Endothelial cell (in vitro differentiated cells): ENCODE measurements around the gene UBE3B. TPM values are rescaled to one million over a fixed set of nuclear protein-coding genes. Genes with fewer than 3 reads are reported as not detected.

Experiments
- DNase-seq: peaks from one replicate; pipeline ENCODE4 v3.0.0; 2021; ENCODE audit warnings: low spot score
- H3K27ac Mint-ChIP-seq: one replicate; pipeline ENCODE4 v1.8.0; 2021; ENCODE audit warnings: mixed read lengths, inconsistent platforms; ENCODE audit not compliant: unreplicated experiment
- H3K27me3 Mint-ChIP-seq: one replicate; pipeline ENCODE4 v1.8.0; 2021; ENCODE audit warnings: mild to moderate bottlenecking, moderate library complexity, mixed read lengths, inconsistent platforms; ENCODE audit not compliant: unreplicated experiment
- H3K36me3 Mint-ChIP-seq: one replicate; pipeline ENCODE4 v1.8.0; 2021; ENCODE audit warnings: mild to moderate bottlenecking, low read depth, mixed read lengths, inconsistent platforms; ENCODE audit not compliant: unreplicated experiment
- H3K4me1 Mint-ChIP-seq: one replicate; pipeline ENCODE4 v1.8.0; 2021; ENCODE audit warnings: mild to moderate bottlenecking, mixed read lengths, inconsistent platforms; ENCODE audit not compliant: unreplicated experiment
- H3K4me3 Mint-ChIP-seq: one replicate; pipeline ENCODE4 v1.8.0; 2021; ENCODE audit warnings: mild to moderate bottlenecking, mixed read lengths, inconsistent platforms; ENCODE audit not compliant: unreplicated experiment
- H3K9me3 Mint-ChIP-seq: one replicate; pipeline ENCODE4 v1.8.0; 2021; ENCODE audit warnings: mixed read lengths, inconsistent platforms; ENCODE audit not compliant: unreplicated experiment
- CTCF ChIP-seq: fragments of 200-600 bp; sonication (generic); IDR thresholded peaks from one replicate; pipeline ENCODE4 v1.5.0; 2021; ENCODE audit warnings: antibody characterized with exemption; ENCODE audit not compliant: unreplicated experiment
- total RNA-seq: library from RNA; stranded (reverse); fragmentation: NEBNext Ultra II Directional; extraction: Animal tissue kit (Norgen Biotek cat#: 25700); gene quantifications from one replicate; pipeline ENCODE4 v1.2.1, GENCODE V29; 2021; ENCODE audit not compliant: unreplicated experiment

UBE3B gene
- total RNA-seq, 1 donor from 2014 or later, result 44.3 TPM

DNA sequence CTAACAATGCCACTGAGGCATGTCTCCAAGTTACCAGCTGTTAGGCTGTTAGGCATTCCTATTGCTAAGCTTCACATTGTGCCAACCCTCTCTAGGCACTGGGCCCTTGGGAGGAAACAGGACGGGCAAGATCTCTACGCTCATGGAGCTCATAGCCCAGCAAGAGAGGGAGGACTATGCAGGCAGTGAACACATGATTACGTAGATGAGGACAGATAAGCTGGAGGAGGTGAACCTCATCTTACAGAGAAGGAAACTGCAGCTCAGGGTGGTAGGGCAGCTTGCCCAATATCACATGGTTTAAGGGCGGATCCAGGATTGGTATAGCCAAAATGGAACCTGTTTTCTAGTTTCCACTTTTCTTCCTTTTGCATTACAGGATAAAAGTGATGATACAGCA is 7.8 kb downstream of the UBE3B start:
- Mint-ChIP-seq H3K27ac (no peak overlapping the region), H3K27me3 (peaks cover 2% of the 10 kb centered on the region), H3K9me3 (no peaks in the 10 kb centered on the region), H3K4me1 (no peaks in the 10 kb centered on the region), H3K36me3 (peaks cover 35% of the 10 kb centered on the region), H3K4me3 (no peak overlapping the region)
- TF ChIP-seq CTCF, result no peak
- DNase-seq, result no peak

- no peak overlapping the region for H3K27ac Mint-ChIP-seq
- no peak overlapping the region for H3K4me3 Mint-ChIP-seq
- H3K36me3 Mint-ChIP-seq, result peaks cover 38% of the 10 kb centered on the region
- H3K9me3 Mint-ChIP-seq, result no peaks in the 10 kb centered on the region
- DNase-seq, result no peak
- no peak for TF ChIP-seq CTCF
- H3K27me3 Mint-ChIP-seq, result peaks cover 2% of the 10 kb centered on the region
- H3K4me1 Mint-ChIP-seq, result no peaks in the 10 kb centered on the region
Measured at GRCh38 chr12:109487181-109488050, 10.0 kb downstream of the UBE3B start.

GRCh38 chr12:109488051-109488665 is 10.7 kb downstream of the UBE3B start:
- H3K4me1 Mint-ChIP-seq, result no peaks in the 10 kb centered on the region
- no peak overlapping the region for H3K27ac Mint-ChIP-seq
- peaks cover 39% of the 10 kb centered on the region for H3K36me3 Mint-ChIP-seq
- no peak for DNase-seq
- H3K27me3 Mint-ChIP-seq, result peaks cover 2% of the 10 kb centered on the region
- no peak overlapping the region for H3K4me3 Mint-ChIP-seq
- no peak for TF ChIP-seq CTCF
- H3K9me3 Mint-ChIP-seq, result no peaks in the 10 kb centered on the region

- Mint-ChIP-seq H3K9me3 (no peaks in the 10 kb centered on the region), H3K36me3 (peaks cover 43% of the 10 kb centered on the region), H3K4me3 (peak overlapping the region; percentile 17), H3K27me3 (peaks cover 2% of the 10 kb centered on the region), H3K4me1 (no peaks in the 10 kb centered on the region), H3K27ac (no peak overlapping the region)
- TF ChIP-seq CTCF, result no peak
- no peak for DNase-seq
Measured at GRCh38 chr12:109489016-109489954, 11.9 kb downstream of the UBE3B start.
